Choroid plexus epithelial cell (primary cell): ENCODE data around the gene THBD.

ENCODE experiments used
- DNase-seq: peaks from one replicate; pipeline ENCODE4 v3.0.0-alpha.2; 2010; ENCODE audit warnings: low read depth
- H3K4me3 ChIP-seq: 2 replicates; pipeline ENCODE4 v1.5.1; 2011; ENCODE audit warnings: low read depth, mild to moderate bottlenecking, control low read depth, low read length, moderate library complexity
- TF ChIP-seq, protein P1 (sequence below): conservative IDR thresholded peaks from 2 replicates; pipeline ENCODE4 v1.5.1; 2011; ENCODE audit warnings: low read depth, mild to moderate bottlenecking, control low read depth, inconsistent platforms, low read length, moderate library complexity

THBD gene

DNA sequence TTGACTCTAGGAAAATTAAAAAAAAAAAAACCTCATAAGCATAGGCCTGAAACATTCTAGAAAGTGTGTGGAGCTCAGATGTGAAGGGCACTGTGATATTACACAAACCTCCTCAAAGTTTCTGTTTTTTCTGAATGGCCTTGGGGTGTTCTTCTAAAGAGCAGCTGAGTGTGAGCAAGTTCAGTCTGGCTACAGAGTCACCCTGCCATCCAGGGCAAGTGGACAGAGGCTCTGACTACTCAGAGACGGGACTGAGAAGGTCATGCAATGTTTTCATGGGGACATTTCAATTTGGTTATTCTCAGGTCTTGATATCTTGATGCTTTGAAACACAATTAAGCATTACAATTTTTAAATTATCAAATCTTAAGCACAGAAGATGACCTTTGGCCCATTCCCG is 51.0 kb downstream of the THBD start:
- no peak overlapping the region for H3K4me3 ChIP-seq
- no peak for DNase-seq
- TF ChIP-seq, protein P1, sequence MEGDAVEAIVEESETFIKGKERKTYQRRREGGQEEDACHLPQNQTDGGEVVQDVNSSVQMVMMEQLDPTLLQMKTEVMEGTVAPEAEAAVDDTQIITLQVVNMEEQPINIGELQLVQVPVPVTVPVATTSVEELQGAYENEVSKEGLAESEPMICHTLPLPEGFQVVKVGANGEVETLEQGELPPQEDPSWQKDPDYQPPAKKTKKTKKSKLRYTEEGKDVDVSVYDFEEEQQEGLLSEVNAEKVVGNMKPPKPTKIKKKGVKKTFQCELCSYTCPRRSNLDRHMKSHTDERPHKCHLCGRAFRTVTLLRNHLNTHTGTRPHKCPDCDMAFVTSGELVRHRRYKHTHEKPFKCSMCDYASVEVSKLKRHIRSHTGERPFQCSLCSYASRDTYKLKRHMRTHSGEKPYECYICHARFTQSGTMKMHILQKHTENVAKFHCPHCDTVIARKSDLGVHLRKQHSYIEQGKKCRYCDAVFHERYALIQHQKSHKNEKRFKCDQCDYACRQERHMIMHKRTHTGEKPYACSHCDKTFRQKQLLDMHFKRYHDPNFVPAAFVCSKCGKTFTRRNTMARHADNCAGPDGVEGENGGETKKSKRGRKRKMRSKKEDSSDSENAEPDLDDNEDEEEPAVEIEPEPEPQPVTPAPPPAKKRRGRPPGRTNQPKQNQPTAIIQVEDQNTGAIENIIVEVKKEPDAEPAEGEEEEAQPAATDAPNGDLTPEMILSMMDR: no peak

DNA sequence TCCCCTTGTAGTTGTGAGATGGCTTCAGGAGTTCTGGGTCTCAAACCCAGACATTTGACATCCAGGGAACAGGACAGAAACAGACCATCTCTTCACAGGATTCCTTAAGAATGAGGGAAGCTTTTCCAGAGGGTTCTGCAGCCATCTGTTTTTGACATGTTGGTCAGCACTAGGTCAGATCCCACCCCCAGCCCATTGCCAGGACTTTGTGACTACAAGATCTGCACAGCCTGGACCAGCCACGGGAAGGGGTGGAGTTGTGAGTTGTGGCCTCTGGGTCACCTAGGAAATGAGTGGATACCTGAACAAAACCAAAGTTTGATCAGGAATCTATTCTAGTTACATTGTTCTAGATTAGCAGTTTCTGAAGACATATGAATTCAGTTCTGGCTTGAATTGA is 53.5 kb downstream of the THBD start:
- H3K4me3 ChIP-seq: no peak overlapping the region
- TF ChIP-seq, protein P1: no peak
- DNase-seq: no peak
